H1 (cell line): Measurements from ENCODE around the gene ARV1. TPM values are rescaled to one million over a fixed set of nuclear protein-coding genes. Genes with fewer than 3 reads are reported as not detected.

ENCODE experiments used
- CTCF ChIA-PET: fragments of 300-600 bp; sonication (Branson Sonifier 250); formaldehyde crosslinking; loops from one replicate; lab custom pipeline; 2021; ENCODE audit not compliant: partially characterized antibody; lab: Charles Lee
- POLR2A ChIA-PET: fragments of 300-600 bp; sonication (Branson Sonifier 250); formaldehyde crosslinking; loops from one replicate; lab custom pipeline; 2021; ENCODE audit warnings: inconsistent platforms; ENCODE audit not compliant: partially characterized antibody; lab: Charles Lee
- DNase-seq, 2 experiments: peaks; one replicate each; pipeline versions ENCODE4 v3.0.0 to v3.0.0-alpha.2; 2010 to 2022; ENCODE audit warnings: low spot score in 2 of 2, low read depth in 1 of 2, mixed read lengths in 1 of 2
- FAIRE-seq: peaks from 2 replicates; lab custom pipeline; 2011; peaks lifted over from hg19 to GRCh38; lab: Jason Lieb, UNC
- H2AFZ ChIP-seq: 2 replicates; pipeline ENCODE4 v1.8.1; 2012; ENCODE audit warnings: low read length, inconsistent platforms
- H2AK5ac ChIP-seq: 2 replicates; pipeline ENCODE4 v1.6.1; 2013; ENCODE audit warnings: low read depth, low read length
- H2BK120ac ChIP-seq: replicated peaks from 2 replicates; pipeline ENCODE3; 2013; ENCODE audit warnings: low read depth, low read length, inconsistent platforms
- H2BK12ac ChIP-seq: 2 replicates; pipeline ENCODE4 v1.6.1; 2013; ENCODE audit warnings: low read depth, low read length
- H2BK15ac ChIP-seq: 2 replicates; pipeline ENCODE4 v1.6.1; 2013; ENCODE audit warnings: low read length
- H2BK20ac ChIP-seq: 2 replicates; pipeline ENCODE4 v1.6.1; 2013; ENCODE audit warnings: low read length
- H2BK5ac ChIP-seq: 2 replicates; pipeline ENCODE4 v1.6.1; 2013; ENCODE audit warnings: low read depth, low read length
- H3K14ac ChIP-seq: 2 replicates; pipeline ENCODE4 v1.6.1; 2013; ENCODE audit warnings: inconsistent platforms; ENCODE audit not compliant: insufficient read length
- H3K18ac ChIP-seq: 2 replicates; pipeline ENCODE4 v1.6.1; 2013; ENCODE audit warnings: low read length; ENCODE audit errors: extremely low read depth
- H3K23ac ChIP-seq: 2 replicates; pipeline ENCODE4 v1.6.1; 2013; ENCODE audit warnings: inconsistent platforms; ENCODE audit not compliant: insufficient read length
- H3K23me2 ChIP-seq: 2 replicates; pipeline ENCODE4 v1.6.1; 2013; ENCODE audit warnings: low read depth, low read length
- H3K27ac ChIP-seq: 2 replicates; pipeline ENCODE4 v1.6.1; 2011; ENCODE audit warnings: low read depth, low read length, inconsistent platforms
- H3K27me3 ChIP-seq, 4 experiments: replicated peaks in 1 of 4; 1 replicate in 1 of 4; 2 replicates in 3 of 4; pipeline versions ENCODE4 v1.6.1 to v1.8.1; 2011 to 2013; ENCODE audit warnings: low read length in 3 of 4, mild to moderate bottlenecking in 3 of 4, inconsistent platforms in 2 of 4, mixed read lengths in 2 of 4, moderate library complexity in 1 of 4; ENCODE audit not compliant: control insufficient read depth in 3 of 4, insufficient read depth in 3 of 4; ENCODE audit errors: extremely low read depth in 1 of 4
- H3K36me3 ChIP-seq, 4 experiments: 2 replicates each; pipeline versions ENCODE4 v1.6.1 to v1.8.1; 2011 to 2013; ENCODE audit warnings: mild to moderate bottlenecking in 4 of 4, low read length in 3 of 4, moderate library complexity in 2 of 4, control low read depth in 1 of 4, inconsistent platforms in 1 of 4; ENCODE audit not compliant: insufficient read depth in 4 of 4, control insufficient read depth in 2 of 4
- H3K4ac ChIP-seq: replicated peaks from 2 replicates; pipeline ENCODE3; 2013; ENCODE audit warnings: low read length, low read depth, mixed read lengths, inconsistent platforms; ENCODE audit not compliant: insufficient read length
- H3K4me1 ChIP-seq, 4 experiments: replicated peaks in 1 of 4; 1 replicate in 1 of 4; 2 replicates in 3 of 4; pipeline versions ENCODE4 v1.6.1 to v1.8.1; 2011 to 2013; ENCODE audit warnings: low read length in 3 of 4, inconsistent platforms in 2 of 4, mixed read lengths in 1 of 4; ENCODE audit not compliant: insufficient read depth in 4 of 4, control insufficient read depth in 3 of 4
- H3K4me2 ChIP-seq, 2 experiments: 2 replicates each; pipeline versions ENCODE4 v1.6.1 to v1.8.1; 2011 to 2013; ENCODE audit warnings: low read depth in 2 of 2, low read length in 2 of 2, control low read depth in 1 of 2, inconsistent platforms in 1 of 2, mild to moderate bottlenecking in 1 of 2; ENCODE audit not compliant: insufficient read depth in 1 of 2
- H3K4me3 ChIP-seq, 4 experiments: fragments of 200-600, 300-600 bp in 1 of 4; sonication (generic), shearing (Covaris generic), sonication (Bioruptor Twin) in 1 of 4; 2 replicates each; pipeline versions ENCODE4 v1.5.1 to v1.8.1; 2011 to 2016; ENCODE audit warnings: low read length in 4 of 4, low read depth in 3 of 4, control low read depth in 2 of 4, inconsistent platforms in 2 of 4, mild to moderate bottlenecking in 2 of 4, mixed read lengths in 1 of 4, moderate library complexity in 1 of 4; ENCODE audit not compliant: insufficient read depth in 2 of 4; ENCODE audit errors: extremely low read depth in 1 of 4
- H3K56ac ChIP-seq: replicated peaks from 2 replicates; pipeline ENCODE3; 2013; ENCODE audit warnings: low read depth, mild to moderate bottlenecking, mixed read lengths, low read length, inconsistent platforms; ENCODE audit not compliant: insufficient read length
- H3K79me1 ChIP-seq: 2 replicates; pipeline ENCODE4 v1.6.1; 2013; ENCODE audit warnings: low read depth, low read length, control low read depth
- H3K79me2 ChIP-seq, 2 experiments: 2 replicates each; pipeline versions ENCODE4 v1.6.1 to v1.8.1; 2012 to 2013; ENCODE audit warnings: low read length in 2 of 2, mild to moderate bottlenecking in 2 of 2, inconsistent platforms in 1 of 2; ENCODE audit not compliant: insufficient read depth in 2 of 2, control insufficient read depth in 1 of 2
- H3K9ac ChIP-seq, 4 experiments: replicated peaks in 1 of 4; 1 replicate in 1 of 4; 2 replicates in 3 of 4; pipeline versions ENCODE4 v1.6.1 to v1.8.1; 2011 to 2013; ENCODE audit warnings: low read depth in 3 of 4, low read length in 3 of 4, control low read depth in 2 of 4, mild to moderate bottlenecking in 2 of 4, moderate library complexity in 2 of 4, inconsistent platforms in 1 of 4; ENCODE audit errors: extremely low read depth in 1 of 4
- H3K9me3 ChIP-seq, 2 experiments: 2 replicates each; pipeline versions ENCODE4 v1.6.1 to v1.8.1; 2012 to 2013; ENCODE audit warnings: mild to moderate bottlenecking in 2 of 2, moderate library complexity in 2 of 2, control low read depth in 1 of 2, inconsistent platforms in 1 of 2, low read depth in 1 of 2, low read length in 1 of 2, mixed read lengths in 1 of 2; ENCODE audit not compliant: insufficient read depth in 2 of 2
- H4K20me1 ChIP-seq, 2 experiments: replicated peaks in 1 of 2; 2 replicates each; pipeline versions ENCODE3 to v1.8.1; 2011 to 2013; ENCODE audit warnings: inconsistent platforms in 2 of 2, low read length in 2 of 2, mild to moderate bottlenecking in 1 of 2; ENCODE audit not compliant: insufficient read depth in 2 of 2, control insufficient read depth in 1 of 2
- H4K5ac ChIP-seq: 2 replicates; pipeline ENCODE4 v1.6.1; 2013; ENCODE audit warnings: low read length, low read depth, mixed read lengths, inconsistent platforms; ENCODE audit not compliant: insufficient read length
- H4K8ac ChIP-seq: 2 replicates; pipeline ENCODE4 v1.8.0; 2013; ENCODE audit warnings: mild to moderate bottlenecking, moderate library complexity, low read length, inconsistent platforms; ENCODE audit not compliant: insufficient read depth; ENCODE audit errors: extremely low read depth
- H4K91ac ChIP-seq: replicated peaks from 2 replicates; pipeline ENCODE3; 2013; ENCODE audit warnings: low read length, mixed read lengths, inconsistent platforms; ENCODE audit not compliant: insufficient read length
- ASH2L ChIP-seq: fragments of 200-600, 300-600 bp; sonication (generic); IDR thresholded peaks from one replicate; pipeline ENCODE4 v1.7.1; 2017; ENCODE audit warnings: low read length
- CHD2 ChIP-seq: IDR thresholded peaks from 2 replicates; pipeline ENCODE4 v1.6.1; 2012; ENCODE audit warnings: low read length, improper control_type of control experiment
- KDM1A ChIP-seq: fragments of 200-600, 300-600 bp; sonication (generic); IDR thresholded peaks from 2 replicates; pipeline ENCODE4 v1.7.1; 2016; ENCODE audit warnings: mild to moderate bottlenecking, low read length, borderline replicate concordance
- TAF1 ChIP-seq: IDR thresholded peaks from 2 replicates; pipeline ENCODE4 v1.6.1; 2011; ENCODE audit warnings: mild to moderate bottlenecking, low read depth, low read length
- WGBS, 2 experiments: shearing (Covaris generic) in 1 of 2; methylation state at CpG; one replicate each; pipeline versions ENCODE4 v1.1.6 to v1.1.7; 2013 to 2015; ENCODE audit warnings: low lambda C conversion rate in 2 of 2, mixed read lengths in 2 of 2, inconsistent platforms in 1 of 2, low coverage in 1 of 2, missing lambda C conversion rate in 1 of 2; ENCODE audit not compliant: insufficient replicate concordance in 2 of 2, insufficient coverage in 1 of 2, insufficient read length in 1 of 2; ENCODE audit errors: extremely low coverage in 1 of 2, missing lambda C conversion rate in 1 of 2; 5-methylcytosine and 5-hydroxymethylcytosine counted together
- polyA plus RNA-seq, 7 experiments: library from polyadenylated mRNA; depleted of rRNA in 3 of 7; stranded (reverse) in 5 of 7; unstranded in 2 of 7; fragments of >200 nt in 5 of 7; fragments of 200-250 nt in 2 of 7; gene quantifications; 1 replicate in 5 of 7; 2 replicates in 1 of 7; 4 replicates in 1 of 7; pipeline versions ENCODE4 v1.2.1 to v1.2.3, GENCODE V29; 2011 to 2013; ENCODE audit warnings: missing spikeins in 2 of 7, mixed read lengths in 2 of 7
- total RNA-seq: library from RNA; stranded (reverse); fragmentation: NEBNext Ultra II Directional; extraction: Animal tissue kit (Norgen Biotek cat#: 25700); gene quantifications from 2 replicates; pipeline ENCODE4 v1.2.1, GENCODE V29; 2021
- TF ChIP-seq, protein P1 (sequence below): IDR thresholded peaks from 2 replicates; pipeline ENCODE4 v1.6.1; 2012; ENCODE audit warnings: low read length, inconsistent platforms

The ARV1 gene
- total and polyA plus RNA-seq, 2 of the 8 experiments (the other 6 are each of a cell fraction or from before 2014, with no cell fraction given): 13.1 to 13.4 TPM

DNA sequence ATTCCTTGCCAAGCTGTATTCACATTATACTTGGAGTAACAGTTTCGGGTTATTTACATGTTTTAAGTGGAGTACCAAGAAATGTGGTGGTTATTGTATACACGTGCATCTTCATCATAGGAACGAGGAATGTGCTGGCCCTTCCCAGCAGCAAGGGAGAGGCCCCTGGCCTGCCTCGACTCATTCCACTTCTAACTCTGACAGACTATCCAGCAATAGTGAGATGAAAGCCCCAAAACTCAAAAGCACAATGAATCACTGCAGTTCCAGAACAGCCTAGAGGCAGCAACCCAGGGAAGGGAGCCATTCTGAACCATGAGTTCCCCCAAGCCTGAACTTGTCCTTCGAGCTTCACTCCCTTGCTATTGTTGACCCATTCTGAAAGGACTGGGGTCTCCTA lies 38.1 kb downstream of the ARV1 start:
- Histone ChIP-seq H2AFZ (no peak overlapping the region), H4K91ac (no peak overlapping the region), H3K23me2 (no peaks in the 10 kb centered on the region), H3K79me1 (no peaks in the 10 kb centered on the region), H3K9me3 (no peaks in the 10 kb centered on the region), H3K56ac (no peak overlapping the region), H2AK5ac (no peak overlapping the region), H3K4me2 (no peak overlapping the region), H4K20me1 (peaks cover 0 to 3% of the 10 kb centered on the region in 2 experiments), H2BK15ac (no peak overlapping the region), H3K23ac (no peak overlapping the region), H3K27me3 (peaks cover 0 to 6% (median 2%) of the 10 kb centered on the region in 4 experiments; a peak in 3 of 7 replicates), H3K4me3 (no peak overlapping the region), H3K4ac (no peak overlapping the region), H2BK12ac (no peak overlapping the region), H3K4me1 (peaks cover 2 to 7% (median 6%) of the 10 kb centered on the region in 4 experiments; a peak in 5 of 7 replicates), H3K18ac (no peak overlapping the region), H3K9ac (no peak overlapping the region), H3K27ac (no peak overlapping the region), H4K5ac (no peak overlapping the region), H2BK120ac (no peak overlapping the region), H2BK5ac (no peak overlapping the region), H4K8ac (no peak overlapping the region), H3K36me3 (no peaks in the 10 kb centered on the region), H3K79me2 (no peaks in the 10 kb centered on the region), H3K14ac (no peak overlapping the region), H2BK20ac (no peak overlapping the region)
- TF ChIP-seq ASH2L: no peak
- TF ChIP-seq TAF1: no peak
- no peak for TF ChIP-seq KDM1A
- TF ChIP-seq, protein P1, sequence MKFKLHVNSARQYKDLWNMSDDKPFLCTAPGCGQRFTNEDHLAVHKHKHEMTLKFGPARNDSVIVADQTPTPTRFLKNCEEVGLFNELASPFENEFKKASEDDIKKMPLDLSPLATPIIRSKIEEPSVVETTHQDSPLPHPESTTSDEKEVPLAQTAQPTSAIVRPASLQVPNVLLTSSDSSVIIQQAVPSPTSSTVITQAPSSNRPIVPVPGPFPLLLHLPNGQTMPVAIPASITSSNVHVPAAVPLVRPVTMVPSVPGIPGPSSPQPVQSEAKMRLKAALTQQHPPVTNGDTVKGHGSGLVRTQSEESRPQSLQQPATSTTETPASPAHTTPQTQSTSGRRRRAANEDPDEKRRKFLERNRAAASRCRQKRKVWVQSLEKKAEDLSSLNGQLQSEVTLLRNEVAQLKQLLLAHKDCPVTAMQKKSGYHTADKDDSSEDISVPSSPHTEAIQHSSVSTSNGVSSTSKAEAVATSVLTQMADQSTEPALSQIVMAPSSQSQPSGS: no peak
- no peak for TF ChIP-seq CHD2
- ChIA-PET POLR2A (no interaction called here), CTCF (interaction anchor here (0.8 to 4.0 kb wide), 7 partner anchors 13 to 194 kb away, joined by 3 to 14 read pairs (median 3); no protein-coding TSS in a partner anchor)
- 86% methylated on average over 5 of the region's 5 CpGs; no CpG with 5 or more reads in 1 of the 2 experiments for WGBS, 2 experiments
- FAIRE-seq (no peak), DNase-seq (no peak)
